RPMI8226 (cell line): ENCODE results near the gene MFSD6.
A peak's percentile ranks its signal among the peaks of the same experiment; 100 is the strongest.

Source experiments
- DNase-seq: peaks from one replicate; pipeline ENCODE4 v3.0.0-alpha.2; 2015

Gene MFSD6

DNA sequence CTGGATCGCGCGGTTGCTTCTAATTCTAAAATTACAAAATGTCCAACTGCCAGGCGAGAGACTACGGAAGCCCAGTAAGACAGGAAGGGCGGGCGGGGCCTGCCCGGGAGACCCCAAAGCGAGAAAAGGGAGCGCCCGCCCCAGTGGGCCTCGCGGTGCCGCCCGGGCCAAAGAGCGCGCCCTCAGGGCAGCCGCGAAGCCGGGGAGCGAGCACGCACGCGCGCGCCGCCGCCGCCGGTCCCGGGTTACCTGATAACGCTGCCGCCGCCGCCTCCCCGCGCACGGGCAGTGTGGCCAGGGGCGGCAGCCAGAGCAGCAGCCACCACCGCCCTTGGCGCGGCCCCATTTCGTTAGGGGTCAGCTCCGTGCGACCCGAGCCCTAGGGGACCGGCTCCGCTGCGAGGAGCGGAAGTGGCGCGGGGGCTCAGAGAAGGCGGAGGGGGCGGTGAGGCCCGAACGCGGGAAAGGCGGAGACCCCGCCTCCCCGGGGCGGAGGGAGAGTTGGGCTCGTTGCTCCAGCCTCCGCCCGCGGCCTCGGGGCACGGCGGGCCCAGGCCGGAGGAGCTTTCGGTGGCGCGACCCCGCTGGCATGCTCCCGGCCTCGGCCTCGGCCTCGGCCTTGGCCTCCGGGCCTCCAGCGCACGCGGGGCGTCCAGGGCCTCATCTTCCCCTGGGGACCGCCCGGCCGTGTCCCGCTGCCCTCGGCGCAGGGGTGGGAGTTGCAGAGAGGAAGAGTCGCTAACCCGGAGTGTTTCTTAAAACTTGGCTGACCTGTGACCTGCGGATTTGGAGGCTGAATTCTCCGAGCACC lies 126.4 kb downstream of the MFSD6 start, which contains the start of gene NEMP2:
Gene NEMP2 (minus strand): TSS at position 413 of the 811 bp plus-strand sequence. CDS start 67 bp downstream, at position 346.
- DNase-seq: peak; percentile 89

GRCh38 chr2:190535121-190535439 lies 126.9 kb downstream of the MFSD6 start:
- DNase-seq: no peak

DNA sequence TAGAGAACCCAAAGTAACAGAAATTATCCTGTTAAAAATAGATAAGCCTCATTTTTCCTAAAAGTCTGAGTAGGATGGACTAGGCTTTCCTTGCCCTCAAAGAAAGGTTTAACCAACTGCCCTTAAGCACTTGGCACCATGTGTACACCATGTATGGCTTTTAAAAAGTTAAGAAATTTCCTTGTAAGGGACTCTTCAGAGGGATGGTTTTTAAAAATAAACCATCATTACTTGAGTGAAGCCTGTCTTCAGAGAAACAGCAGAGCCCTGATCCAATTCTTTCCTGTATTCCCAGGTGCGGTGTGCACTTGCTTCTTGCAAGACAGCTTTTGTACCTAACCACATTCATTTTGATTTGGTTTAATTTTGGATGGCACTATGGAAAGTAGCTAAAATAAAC lies 127.4 kb downstream of the MFSD6 start:
- no peak for DNase-seq

DNA sequence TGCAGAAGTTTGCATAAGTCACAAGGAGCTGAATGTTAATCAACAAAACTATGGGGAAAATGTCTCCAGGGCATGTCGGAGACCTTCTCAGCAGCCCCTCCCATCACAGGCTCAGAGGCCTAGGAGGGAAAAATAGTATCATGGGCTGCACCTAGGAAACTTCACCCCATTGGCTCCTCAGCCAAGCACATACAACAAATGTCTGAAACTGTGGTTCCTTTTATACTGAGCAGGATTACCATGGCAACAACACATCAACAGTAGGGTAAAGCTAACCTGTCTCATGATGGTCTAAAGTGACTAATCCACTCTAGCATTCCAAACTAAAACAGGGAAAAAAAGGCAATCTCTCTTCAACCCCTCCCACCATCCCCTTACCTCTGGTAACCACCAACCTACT lies 129.6 kb downstream of the MFSD6 start:
- no peak for DNase-seq

DNA sequence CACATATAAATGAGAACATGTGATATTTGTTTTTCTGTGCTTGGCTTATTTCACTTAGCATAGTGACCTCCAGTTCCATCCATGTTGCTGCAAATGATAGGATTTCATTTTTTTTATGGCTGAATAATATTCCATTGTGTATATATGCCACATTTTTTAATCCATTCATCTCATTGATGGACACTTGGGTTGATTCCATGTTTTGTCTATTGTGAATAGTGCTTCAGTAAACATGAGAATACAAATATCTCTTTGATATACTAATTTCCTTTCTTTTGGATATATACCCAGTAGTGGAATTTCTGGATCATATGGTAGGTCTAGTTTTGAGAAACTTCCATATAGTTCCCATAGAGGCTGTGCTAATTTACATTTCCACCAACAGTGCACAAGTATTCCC lies 130.0 kb downstream of the MFSD6 start:
- no peak for DNase-seq

DNA sequence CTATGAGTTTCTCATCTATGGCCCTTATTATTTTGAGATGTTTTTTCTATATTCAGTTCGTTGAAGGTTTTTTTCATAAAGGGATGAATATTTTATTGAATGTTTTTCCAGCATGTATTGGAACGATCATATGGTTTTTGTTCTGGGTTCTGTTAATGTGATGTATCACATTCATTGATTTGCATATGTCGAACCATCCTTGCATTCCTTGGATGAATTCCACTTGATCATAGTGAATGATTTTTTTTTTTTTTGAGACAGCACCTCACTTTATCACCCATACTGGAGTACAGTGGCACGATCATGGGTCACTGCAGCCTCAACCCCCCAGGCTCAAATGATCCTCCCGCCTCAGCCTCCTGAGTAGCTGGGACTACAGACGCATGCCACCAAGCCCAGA lies 131.9 kb downstream of the MFSD6 start:
- DNase-seq: no peak

- no peak for DNase-seq
Observed at GRCh38 chr2:190545093-190545492, 136.9 kb downstream of the MFSD6 start.

DNA sequence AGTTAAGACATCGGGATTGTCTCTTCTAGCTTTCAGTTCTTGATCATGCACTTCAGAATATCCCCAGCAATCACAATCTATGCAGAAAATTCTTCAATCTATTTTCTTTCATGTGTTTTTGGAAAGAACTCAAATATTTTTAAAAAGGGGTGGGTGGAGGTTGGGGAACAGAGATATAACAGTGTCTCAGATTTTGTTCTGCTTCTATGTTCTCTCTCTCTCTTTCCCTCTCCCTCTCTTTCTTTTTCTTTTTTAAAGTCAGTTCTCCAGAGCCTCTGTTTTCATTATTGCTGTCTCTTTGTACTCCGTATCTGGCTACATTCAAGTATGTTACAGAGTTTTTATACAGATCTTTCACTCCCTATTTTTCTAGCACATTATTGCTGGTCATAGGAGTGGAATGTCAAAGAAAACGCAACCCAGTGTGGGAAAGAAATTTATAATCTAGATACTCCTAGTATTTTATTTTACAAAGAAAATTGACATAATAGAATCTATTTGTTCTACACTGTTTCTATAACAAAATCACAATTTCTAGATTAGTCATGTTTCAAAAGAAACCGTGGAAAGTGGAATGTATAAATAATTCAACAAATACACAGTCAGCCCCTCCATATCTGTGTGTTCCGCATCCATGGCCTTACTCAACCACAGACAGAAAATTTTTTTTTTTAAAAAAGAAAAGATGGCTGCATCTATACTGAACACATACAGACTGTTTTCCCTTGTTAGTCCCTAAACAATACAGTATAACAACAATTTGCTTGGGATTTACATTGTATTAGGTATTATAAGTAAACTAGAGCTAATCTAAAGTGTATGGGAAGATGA lies 137.6 kb downstream of the MFSD6 start:
- no peak for DNase-seq

GRCh38 chr2:190546734-190547133 lies 138.6 kb downstream of the MFSD6 start:
- no peak for DNase-seq

GRCh38 chr2:190547886-190548285 lies 139.7 kb downstream of the MFSD6 start:
- DNase-seq: no peak

DNA sequence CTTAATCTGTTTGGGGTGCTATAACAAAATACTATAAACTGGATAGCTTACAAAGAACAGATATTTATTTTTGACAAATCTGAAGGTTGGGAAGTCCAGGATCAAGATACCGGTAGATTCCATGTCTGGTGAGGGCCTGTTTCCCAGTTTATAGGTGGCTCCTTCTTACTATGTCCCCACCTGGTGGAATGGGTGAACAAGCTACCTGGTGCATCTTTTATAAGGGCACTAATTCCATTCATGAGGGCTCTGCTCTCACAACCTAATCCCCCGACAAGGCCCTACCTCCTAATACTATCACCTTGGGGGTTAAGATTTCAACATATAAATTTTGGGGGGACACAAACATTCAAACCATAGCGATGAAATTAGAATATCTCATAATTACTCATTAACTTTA lies 142.0 kb downstream of the MFSD6 start:
- DNase-seq: no peak
